Activated T-cell treated with anti-CD3 and anti-CD28 coated beads for 1 hour (primary cell): ENCODE measurements around the gene CPED1.
"Not testable (repeated sequence)": the region's sequence is repeated elsewhere in the genome, so short reads cannot be mapped to it uniquely, and the experiment has no call there.

Experiments
- DNase-seq: peaks from one replicate; pipeline ENCODE4 v3.0.0-alpha.2; 2020; ENCODE audit warnings: low read depth

CPED1 gene

GRCh38 chr7:121097577-121097976, 109.1 kb downstream of the CPED1 start:
- no peak for DNase-seq

GRCh38 chr7:121099572-121099971, 111.1 kb downstream of the CPED1 start:
- no peak for DNase-seq

- no peak for DNase-seq
Measured at GRCh38 chr7:121101083-121101482, 112.6 kb downstream of the CPED1 start.

- no peak for DNase-seq
Measured at GRCh38 chr7:121101621-121102020, 113.1 kb downstream of the CPED1 start.

GRCh38 chr7:121102619-121103018, 114.1 kb downstream of the CPED1 start:
- no peak for DNase-seq

DNA sequence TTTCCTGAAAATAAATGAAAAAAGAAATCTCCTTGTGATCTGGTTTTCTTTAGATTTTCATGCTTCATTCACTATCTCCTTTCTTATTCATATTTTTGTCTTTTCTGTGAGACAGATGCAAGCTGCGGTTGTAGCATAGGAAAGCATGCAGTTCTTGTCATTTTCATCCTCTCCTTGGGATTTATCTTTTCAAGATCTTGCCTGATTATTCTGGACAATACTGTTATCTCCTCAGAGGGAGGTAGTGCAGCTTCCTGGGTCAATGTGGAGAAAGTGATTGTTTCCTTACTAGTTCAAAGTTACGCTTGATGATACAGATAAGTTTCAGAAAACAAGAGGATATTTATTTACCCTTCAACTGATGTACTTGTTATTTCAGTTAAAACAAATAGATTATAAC, 114.6 kb downstream of the CPED1 start:
- no peak for DNase-seq

DNA sequence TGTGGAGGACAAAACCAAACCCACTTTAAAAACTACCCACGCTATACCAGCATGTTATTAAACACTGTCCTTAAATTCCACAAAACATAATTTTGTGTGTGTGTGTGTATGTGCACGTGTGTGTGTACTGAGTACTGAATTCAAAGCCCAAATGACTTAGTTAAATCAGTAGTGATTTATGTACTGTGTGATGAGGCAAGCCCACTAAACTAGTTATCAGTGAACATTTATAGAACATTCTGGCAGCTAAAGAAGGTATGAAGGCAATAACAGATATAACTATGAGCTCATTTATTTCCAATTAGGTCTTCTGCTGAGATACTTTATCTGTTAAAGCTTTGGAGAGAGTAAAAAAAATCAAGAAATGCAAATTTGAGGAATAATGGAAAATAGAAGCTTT, 115.1 kb downstream of the CPED1 start:
- no peak for DNase-seq

DNA sequence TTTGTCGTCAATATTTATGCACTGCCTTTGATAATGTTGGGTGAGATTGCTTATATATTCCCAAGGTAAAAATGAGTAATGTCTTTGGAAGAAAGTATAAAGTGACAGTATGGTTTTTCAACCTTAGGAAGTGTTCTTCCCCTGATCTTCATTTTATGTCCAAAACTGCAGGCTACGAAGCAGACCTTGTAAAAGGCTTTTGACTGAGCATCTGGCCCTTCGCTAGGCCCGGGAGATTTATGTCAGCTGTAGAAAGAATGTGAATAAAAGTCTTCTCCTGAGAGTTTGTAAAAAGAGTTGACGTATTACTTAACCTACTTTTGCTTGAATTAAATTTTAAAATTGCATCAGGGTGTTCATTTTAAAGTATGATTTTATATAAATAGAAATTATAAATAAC, 116.8 kb downstream of the CPED1 start:
- no peak for DNase-seq

DNA sequence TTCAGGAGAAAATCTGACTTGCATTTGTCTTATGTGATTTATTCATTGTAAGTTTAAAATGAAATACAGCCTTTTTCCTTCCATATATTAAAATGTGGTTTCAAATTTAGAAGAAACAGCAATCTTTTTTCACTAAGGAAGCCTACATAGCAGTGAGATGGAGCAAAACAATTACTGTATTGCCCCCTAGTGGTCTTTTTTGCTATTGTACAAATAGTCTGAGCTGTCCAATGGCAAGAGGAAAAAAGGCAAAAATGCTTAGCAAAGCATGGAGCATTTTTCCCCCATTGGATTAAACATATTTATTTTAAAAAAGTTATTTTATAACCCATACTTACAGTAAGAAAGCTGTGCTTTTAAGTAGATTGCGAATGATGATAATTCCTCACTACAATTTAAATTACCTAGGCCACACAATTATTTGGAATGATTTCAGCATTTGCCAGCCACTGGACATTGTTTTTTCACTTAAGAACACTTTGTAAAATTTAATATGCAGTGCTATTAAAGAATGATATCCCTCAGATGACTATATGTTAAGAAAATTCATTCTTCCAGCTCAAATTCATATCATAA, 119.5 kb downstream of the CPED1 start:
- no peak for DNase-seq

DNA sequence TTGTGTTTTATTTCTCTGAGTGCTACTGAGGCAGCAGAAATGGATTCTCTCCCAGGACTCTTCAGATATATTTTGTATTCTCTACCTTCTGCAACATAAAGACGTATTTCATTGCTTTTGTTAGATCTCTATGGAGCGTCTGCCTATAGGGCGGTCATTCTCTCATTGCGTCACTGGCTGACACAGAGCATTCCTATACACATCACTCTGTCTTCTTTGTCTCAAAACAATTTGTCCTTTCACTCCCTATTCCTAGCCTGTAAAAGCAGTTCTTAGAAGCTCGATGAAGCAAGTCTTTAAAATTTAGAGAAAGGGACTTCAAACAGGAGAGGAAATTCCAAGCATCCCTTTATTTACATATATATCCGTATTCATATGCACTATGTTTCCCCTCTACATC, 120.6 kb downstream of the CPED1 start:
- DNase-seq = no peak

DNA sequence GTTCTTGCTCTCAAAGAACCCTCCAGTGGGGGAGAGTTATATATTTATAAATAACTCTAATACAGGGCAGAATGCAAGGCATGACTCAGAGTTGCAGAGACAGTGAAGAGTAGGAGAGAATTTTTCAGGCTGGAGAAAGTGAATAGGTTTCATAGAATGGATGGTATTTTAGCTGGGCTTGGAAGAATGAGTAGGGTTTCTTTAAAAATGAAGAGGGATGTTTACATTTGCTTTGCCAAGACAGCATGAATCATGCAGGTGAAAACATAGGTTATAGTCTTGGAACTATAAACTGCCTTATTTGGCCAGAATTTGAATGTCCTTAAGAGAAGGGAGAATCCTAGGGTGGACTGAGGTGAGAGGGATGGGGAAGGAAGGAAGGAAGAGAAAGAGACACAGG, 124.8 kb downstream of the CPED1 start:
- DNase-seq = no peak

DNA sequence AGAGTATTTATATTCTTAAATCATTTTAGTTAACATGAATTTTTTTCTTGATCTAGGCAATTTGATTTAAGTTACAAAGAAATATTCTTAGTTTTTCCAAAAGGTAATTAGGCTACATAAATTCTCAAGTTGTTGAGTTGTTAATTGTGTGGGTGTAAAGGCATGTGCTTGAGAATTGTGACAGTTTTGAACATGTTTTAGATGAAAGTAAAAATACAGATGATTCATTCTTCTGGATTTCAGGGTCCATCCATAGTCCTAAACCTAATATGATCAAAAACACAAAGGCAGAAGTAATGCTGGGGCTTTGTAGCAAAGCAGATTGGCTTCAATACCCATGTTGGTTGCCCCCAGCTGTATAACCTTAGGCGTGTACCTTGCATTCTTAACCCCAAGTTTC, 127.9 kb downstream of the CPED1 start:
- DNase-seq = no peak

GRCh38 chr7:121119047-121119446, 130.5 kb downstream of the CPED1 start:
- no peak for DNase-seq

DNA sequence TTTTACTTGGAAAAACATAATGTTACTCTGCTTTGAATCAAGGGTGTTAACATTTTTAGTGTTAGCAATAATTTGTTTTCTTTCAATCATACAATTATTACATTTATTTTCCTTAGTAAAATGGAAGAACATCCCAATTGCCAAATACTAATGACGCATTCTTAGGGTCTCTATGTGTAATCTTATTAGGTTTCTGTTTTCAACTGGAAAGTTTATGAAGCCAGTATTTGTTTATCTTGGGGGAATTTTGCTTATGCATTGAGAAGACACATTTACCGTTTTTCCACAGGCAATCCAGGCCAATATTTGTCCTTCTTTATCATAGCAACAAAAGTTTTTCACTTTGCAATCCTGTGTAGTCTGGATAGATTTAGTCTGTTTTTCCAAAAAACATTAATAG, 134.5 kb downstream of the CPED1 start:
- no peak for DNase-seq

- not testable (repeated sequence) for DNase-seq
Measured at GRCh38 chr7:121125454-121125853, 136.9 kb downstream of the CPED1 start.

GRCh38 chr7:121126201-121126600, 137.7 kb downstream of the CPED1 start:
- DNase-seq = no peak

- no peak for DNase-seq
Measured at GRCh38 chr7:121126801-121127534, 138.5 kb downstream of the CPED1 start.

DNA sequence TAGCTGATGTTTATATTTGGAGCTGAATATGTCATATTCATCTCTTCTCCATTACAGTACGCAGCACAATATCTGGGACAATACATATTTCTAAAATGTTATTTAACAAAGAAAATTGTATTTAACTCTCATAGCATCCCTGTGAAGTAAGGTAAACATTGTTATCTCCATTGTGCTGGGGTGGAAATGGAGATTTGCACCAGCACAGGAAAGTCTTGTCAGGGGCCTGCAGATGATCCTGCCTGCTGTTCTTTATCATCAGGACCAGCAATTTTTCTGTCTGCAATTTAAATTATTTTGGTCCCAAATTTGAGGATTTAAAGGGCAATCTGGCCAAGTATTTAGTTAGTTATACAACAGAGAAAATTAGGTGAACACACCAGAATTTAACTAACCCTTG, 144.4 kb downstream of the CPED1 start:
- DNase-seq = no peak

DNA sequence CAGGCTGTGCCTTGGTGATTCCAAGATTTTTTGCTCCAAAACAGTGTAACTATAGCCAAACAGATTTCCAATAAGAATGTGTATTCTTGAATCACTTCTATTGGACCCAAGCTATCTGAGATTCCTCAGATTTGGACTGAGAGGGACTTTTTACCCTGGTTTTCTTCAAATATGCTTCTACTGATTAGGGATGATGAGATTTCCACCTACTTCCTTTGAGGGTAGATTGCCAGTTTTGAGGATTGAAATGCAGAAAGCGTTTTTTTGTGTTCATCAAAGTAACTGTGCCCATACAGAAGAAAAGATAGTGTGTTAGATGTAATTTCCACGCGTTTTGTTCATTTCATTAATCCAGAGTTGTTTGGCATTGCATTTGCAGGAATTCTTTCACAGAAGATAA, 144.9 kb downstream of the CPED1 start:
- no peak for DNase-seq

- DNase-seq = no peak
Measured at GRCh38 chr7:121137580-121137979, 149.1 kb downstream of the CPED1 start.

DNA sequence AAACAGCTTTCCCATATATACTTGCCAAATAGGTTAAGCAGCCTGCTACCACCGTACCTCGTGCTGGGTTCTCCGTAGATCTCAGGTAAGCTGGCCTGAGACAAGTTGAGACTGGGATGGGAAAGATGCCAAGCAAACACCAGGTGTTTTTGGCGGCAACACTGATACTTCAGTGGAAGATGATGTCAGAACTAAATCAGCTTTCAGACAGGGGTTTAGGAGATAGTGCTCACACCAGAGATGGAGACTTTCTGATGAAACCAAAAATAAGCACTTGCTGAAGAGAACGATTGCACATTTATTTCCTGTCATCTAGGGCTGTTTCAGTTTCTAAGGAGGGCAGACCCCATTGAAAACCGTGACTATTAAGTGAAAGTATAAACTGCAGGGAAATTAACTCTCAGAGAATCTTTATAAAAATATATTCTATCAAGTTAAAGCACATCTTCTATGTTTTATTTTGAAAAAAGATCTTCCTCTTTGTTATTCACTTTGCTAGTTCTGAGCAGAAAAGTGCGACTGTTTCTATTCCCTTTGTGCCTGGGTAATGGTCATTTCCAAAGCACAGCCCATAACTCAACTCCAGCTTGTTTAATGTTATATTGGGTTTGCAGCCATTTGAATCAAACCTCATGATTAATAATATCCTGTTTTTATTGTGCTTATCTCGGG, 149.9 kb downstream of the CPED1 start:
- DNase-seq = no peak

GRCh38 chr7:121139427-121139826, 150.9 kb downstream of the CPED1 start:
- DNase-seq = no peak

DNA sequence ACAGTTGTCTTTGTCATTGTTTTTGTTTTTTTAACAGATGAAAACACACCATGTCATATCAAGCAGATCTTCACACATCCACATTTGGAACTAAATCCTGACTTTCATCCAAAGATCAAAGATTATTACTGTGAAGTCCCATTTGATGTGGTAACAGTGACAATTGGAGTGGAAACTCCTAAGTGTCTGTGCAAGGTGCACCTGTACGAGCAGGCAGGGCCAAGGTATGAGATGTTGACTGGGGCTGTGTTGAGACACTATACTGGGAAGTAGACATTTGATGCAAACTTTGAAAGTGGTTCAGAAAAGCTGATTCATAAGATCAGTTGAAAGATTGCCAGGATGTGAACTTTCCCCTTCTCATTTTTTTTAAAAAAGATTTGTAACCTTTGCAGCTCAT, 152.3 kb downstream of the CPED1 start:
- DNase-seq = no peak
